H9 (cell line): ENCODE data around the gene ADIPOR1. TPM values are rescaled to one million over a fixed set of nuclear protein-coding genes. Genes with fewer than 3 reads are reported as not detected.

ENCODE experiments used
- DNase-seq: peaks from one replicate; pipeline ENCODE4 v3.0.0-alpha.2; 2017
- H2AFZ ChIP-seq: one replicate; pipeline ENCODE4 v1.6.1; 2013; ENCODE audit warnings: mild to moderate bottlenecking, low read length, control low read depth, moderate library complexity
- H2AK5ac ChIP-seq: 2 replicates; pipeline ENCODE4 v1.6.1; 2013; ENCODE audit warnings: low read length, control low read depth, mixed read lengths; ENCODE audit not compliant: insufficient read length
- H2BK120ac ChIP-seq: one replicate; pipeline ENCODE4 v1.6.1; 2013; ENCODE audit warnings: low read depth, mild to moderate bottlenecking, low read length, control low read depth, inconsistent platforms; ENCODE audit not compliant: poor library complexity, severe bottlenecking
- H2BK12ac ChIP-seq: 2 replicates; pipeline ENCODE4 v1.6.1; 2013; ENCODE audit warnings: low read length, control low read depth, mixed read lengths, low read depth; ENCODE audit not compliant: insufficient read length
- H2BK15ac ChIP-seq: 2 replicates; pipeline ENCODE4 v1.6.1; 2013; ENCODE audit warnings: low read depth, low read length, control low read depth
- H2BK20ac ChIP-seq: one replicate; pipeline ENCODE4 v1.6.1; 2013; ENCODE audit warnings: low read depth, mild to moderate bottlenecking, low read length, control low read depth, inconsistent platforms; ENCODE audit not compliant: poor library complexity, severe bottlenecking
- H2BK5ac ChIP-seq: 2 replicates; pipeline ENCODE4 v1.6.1; 2013; ENCODE audit warnings: low read length, control low read depth, mixed read lengths; ENCODE audit not compliant: insufficient read length
- H3K14ac ChIP-seq: 2 replicates; pipeline ENCODE4 v1.6.1; 2013; ENCODE audit warnings: low read length, control low read depth; ENCODE audit not compliant: insufficient read depth
- H3K18ac ChIP-seq: 2 replicates; pipeline ENCODE4 v1.6.1; 2013; ENCODE audit warnings: low read depth, mild to moderate bottlenecking, mixed read lengths, low read length, control low read depth; ENCODE audit not compliant: insufficient read length
- H3K23ac ChIP-seq: 2 replicates; pipeline ENCODE4 v1.6.1; 2013; ENCODE audit warnings: low read length, control low read depth, mixed read lengths, low read depth; ENCODE audit not compliant: insufficient read length
- H3K23me2 ChIP-seq: 2 replicates; pipeline ENCODE4 v1.6.1; 2013; ENCODE audit warnings: low read depth, mild to moderate bottlenecking, mixed read lengths, low read length, control low read depth; ENCODE audit not compliant: insufficient read length, poor library complexity, severe bottlenecking
- H3K27ac ChIP-seq: 2 replicates; pipeline ENCODE4 v1.5.1; 2013; ENCODE audit warnings: low read length, control low read depth, mixed read lengths, low read depth; ENCODE audit not compliant: insufficient read length
- H3K27me3 ChIP-seq: 2 replicates; pipeline ENCODE4 v1.6.1; 2013; ENCODE audit warnings: low read length, control low read depth, inconsistent platforms; ENCODE audit not compliant: insufficient read depth
- H3K4ac ChIP-seq: 2 replicates; pipeline ENCODE4 v1.6.1; 2013; ENCODE audit warnings: low read depth, mild to moderate bottlenecking, control low read depth, inconsistent platforms, low read length, moderate library complexity
- H3K4me1 ChIP-seq: 2 replicates; pipeline ENCODE4 v1.6.1; 2013; ENCODE audit warnings: low read length, control low read depth, inconsistent platforms; ENCODE audit not compliant: insufficient read depth
- H3K4me2 ChIP-seq: 2 replicates; pipeline ENCODE4 v1.6.1; 2013; ENCODE audit warnings: low read length, control low read depth, mixed read lengths; ENCODE audit not compliant: insufficient read length, insufficient read depth
- H3K56ac ChIP-seq: 2 replicates; pipeline ENCODE4 v1.6.1; 2013; ENCODE audit warnings: low read depth, mild to moderate bottlenecking, mixed read lengths, low read length, control low read depth; ENCODE audit not compliant: insufficient read length
- H3K79me1 ChIP-seq: 2 replicates; pipeline ENCODE4 v1.6.1; 2013; ENCODE audit warnings: low read depth, mild to moderate bottlenecking, moderate library complexity, low read length, control low read depth, inconsistent platforms; ENCODE audit not compliant: insufficient read depth, poor library complexity, severe bottlenecking
- H3K79me2 ChIP-seq: 2 replicates; pipeline ENCODE4 v1.6.1; 2013; ENCODE audit warnings: low read length, control low read depth, inconsistent platforms; ENCODE audit not compliant: insufficient read depth
- H3K9ac ChIP-seq: 2 replicates; pipeline ENCODE4 v1.6.1; 2013; ENCODE audit warnings: low read length, control low read depth, mixed read lengths; ENCODE audit not compliant: insufficient read length; ENCODE audit errors: extremely low read depth
- H3K9me3 ChIP-seq: one replicate; pipeline ENCODE4 v1.6.1; 2013; ENCODE audit warnings: low read depth, low read length, inconsistent platforms; ENCODE audit not compliant: control insufficient read depth
- H3T11ph ChIP-seq: one replicate; pipeline ENCODE4 v1.6.1; 2013; ENCODE audit warnings: mild to moderate bottlenecking, low read length, control low read depth, inconsistent platforms
- H4K20me1 ChIP-seq: one replicate; pipeline ENCODE4 v1.6.1; 2013; ENCODE audit not compliant: control insufficient read depth, insufficient read length, insufficient read depth
- H4K5ac ChIP-seq: 2 replicates; pipeline ENCODE4 v1.6.1; 2013; ENCODE audit warnings: low read depth, mild to moderate bottlenecking, mixed read lengths, low read length, control low read depth; ENCODE audit not compliant: insufficient read length
- H4K8ac ChIP-seq: replicated peaks from 2 replicates; pipeline ENCODE4 v1.6.1; 2013; ENCODE audit warnings: low read length, control low read depth, mixed read lengths, low read depth; ENCODE audit not compliant: insufficient read length
- H4K91ac ChIP-seq: 2 replicates; pipeline ENCODE4 v1.6.1; 2013; ENCODE audit warnings: low read depth, mild to moderate bottlenecking, moderate library complexity, mixed read lengths, low read length, control low read depth; ENCODE audit not compliant: insufficient read length
- H3K27ac Mint-ChIP-seq, 3 experiments: 2 replicates in 2 of 3; 3 replicates in 1 of 3; pipeline ENCODE4 v1.8.0; 2020 to 2021; ENCODE audit warnings: mixed read lengths in 3 of 3, mild to moderate bottlenecking in 1 of 3, moderate library complexity in 1 of 3
- H3K27me3 Mint-ChIP-seq: 2 replicates; pipeline ENCODE4 v1.8.0; 2021; ENCODE audit warnings: low read depth, mild to moderate bottlenecking, moderate library complexity, mixed read lengths
- H3K36me3 Mint-ChIP-seq, 3 experiments: 2 replicates in 2 of 3; 3 replicates in 1 of 3; pipeline ENCODE4 v1.8.0; 2020 to 2021; ENCODE audit warnings: low read depth in 3 of 3, mixed read lengths in 3 of 3; ENCODE audit not compliant: insufficient read depth in 1 of 3
- H3K4me1 Mint-ChIP-seq, 2 experiments: 2 replicates each; pipeline ENCODE4 v1.8.0; 2020; ENCODE audit warnings: mixed read lengths in 2 of 2
- H3K4me3 Mint-ChIP-seq, 2 experiments: 2 replicates in 1 of 2; 3 replicates in 1 of 2; pipeline ENCODE4 v1.8.0; 2020 to 2021; ENCODE audit warnings: mild to moderate bottlenecking in 2 of 2, mixed read lengths in 2 of 2, moderate library complexity in 1 of 2
- H3K9me3 Mint-ChIP-seq, 2 experiments: 2 replicates in 1 of 2; 3 replicates in 1 of 2; pipeline ENCODE4 v1.8.0; 2020; ENCODE audit warnings: mild to moderate bottlenecking in 2 of 2, mixed read lengths in 2 of 2, moderate library complexity in 1 of 2
- CTCF ChIP-seq: fragments of 200-600 bp; sonication (generic); conservative IDR thresholded peaks from 3 replicates; pipeline ENCODE4 v1.8.0; 2021; ENCODE audit warnings: antibody characterized with exemption, mild to moderate bottlenecking
- total RNA-seq: library from RNA; stranded (reverse); gene quantifications from 2 replicates; pipeline ENCODE4 v1.2.1, GENCODE V29; 2021

The ADIPOR1 gene
- total RNA-seq, 1 experiment from 2014 or later, result 65.0 TPM

- no peaks in the 10 kb centered on the region for H3K27me3 Mint-ChIP-seq
- no peak overlapping the region for H2AFZ ChIP-seq
- H3K4me3 Mint-ChIP-seq, result no peak overlapping the region
- peaks cover 20 to 53% (median 52%) of the 10 kb centered on the region in 3 experiments; a peak in 6 of 7 replicates for H3K36me3 Mint-ChIP-seq
- no peak overlapping the region for H3K4ac ChIP-seq
- no peaks in the 10 kb centered on the region for H3K27me3 ChIP-seq
- H3K9me3 Mint-ChIP-seq, result no peaks in the 10 kb centered on the region
- no peaks in the 10 kb centered on the region for H4K20me1 ChIP-seq
- no peak for DNase-seq
- no peaks in the 10 kb centered on the region for H3K79me1 ChIP-seq
- H3K23me2 ChIP-seq, result no peaks in the 10 kb centered on the region
- H4K5ac ChIP-seq, result no peak overlapping the region
- no peak overlapping the region for H2BK20ac ChIP-seq
- H3K4me1 Mint-ChIP-seq, result no peaks in the 10 kb centered on the region
- no peak overlapping the region for H2BK5ac ChIP-seq
- no peaks in the 10 kb centered on the region for H3K4me1 ChIP-seq
- no peak for TF ChIP-seq CTCF
- no peak overlapping the region for H3K23ac ChIP-seq
- H3K14ac ChIP-seq, result no peak overlapping the region
- H3K79me2 ChIP-seq, result no peaks in the 10 kb centered on the region
- H3K27ac ChIP-seq, result no peak overlapping the region
- no peak overlapping the region for H2BK12ac ChIP-seq
- no peaks in the 10 kb centered on the region for H3K9me3 ChIP-seq
- no peak overlapping the region for H3K18ac ChIP-seq
- no peak overlapping the region for H3K27ac Mint-ChIP-seq
- H2AK5ac ChIP-seq, result no peak overlapping the region
- H4K8ac ChIP-seq, result no peak overlapping the region
- no peak overlapping the region for H2BK120ac ChIP-seq
- no peak overlapping the region for H3K9ac ChIP-seq
- no peak overlapping the region for H2BK15ac ChIP-seq
- no peak overlapping the region for H3T11ph ChIP-seq
- no peak overlapping the region for H4K91ac ChIP-seq
- H3K56ac ChIP-seq, result no peak overlapping the region
- H3K4me2 ChIP-seq, result no peak overlapping the region
These were observed 17.6 kb downstream of the ADIPOR1 start for GRCh38 chr1:202940561-202940960.
